GM19025 (cell line): ENCODE measurements around the gene ACTR3.
A peak's percentile ranks its signal among the peaks of the same experiment; 100 is the strongest.

ENCODE experiments used
- ATAC-seq: cut with Tn5 transposase; IDR thresholded peaks from one replicate; pipeline ENCODE4 v1.9.1; 2021; ENCODE audit warnings: mild to moderate bottlenecking, low read depth, moderate library complexity; ENCODE audit not compliant: unreplicated experiment

Gene ACTR3

DNA sequence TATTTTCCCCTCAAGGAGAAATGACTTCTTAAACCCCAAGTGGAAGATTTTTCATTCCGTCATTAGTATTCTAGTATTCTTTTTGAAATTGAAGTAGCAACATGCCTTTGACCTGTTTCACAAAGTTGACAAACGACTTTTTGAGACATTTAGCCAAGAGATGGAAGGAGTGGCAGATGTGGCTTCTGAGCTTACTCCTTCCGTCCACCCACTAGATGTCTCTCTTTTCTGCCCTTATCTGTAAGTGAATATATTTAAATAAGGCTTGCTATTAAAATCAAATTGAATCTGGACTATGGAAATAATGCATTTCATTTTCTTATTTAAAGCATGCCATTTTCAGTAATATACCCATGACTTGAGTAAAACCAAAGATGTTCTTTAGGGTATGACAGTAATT, 74.1 kb downstream of the ACTR3 start:
- no peak for ATAC-seq

DNA sequence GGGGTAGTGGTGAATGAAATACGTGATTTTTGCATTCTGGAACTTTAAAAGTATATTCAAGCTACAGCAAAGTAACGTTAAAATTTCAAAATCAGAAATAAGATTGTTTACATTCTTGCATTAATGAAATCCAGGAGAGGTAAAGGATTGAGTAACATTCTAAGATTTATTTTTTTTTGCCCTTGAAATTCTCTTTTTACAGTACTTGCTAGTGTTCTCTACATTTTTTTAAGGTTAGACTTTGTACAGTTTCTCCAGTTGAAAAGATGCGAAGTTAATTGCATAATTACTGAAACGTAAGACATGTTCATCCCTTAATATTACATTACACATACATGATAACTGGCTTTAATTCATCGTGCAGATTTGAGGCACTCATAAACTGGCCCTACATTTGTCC, 74.5 kb downstream of the ACTR3 start:
- no peak for ATAC-seq

DNA sequence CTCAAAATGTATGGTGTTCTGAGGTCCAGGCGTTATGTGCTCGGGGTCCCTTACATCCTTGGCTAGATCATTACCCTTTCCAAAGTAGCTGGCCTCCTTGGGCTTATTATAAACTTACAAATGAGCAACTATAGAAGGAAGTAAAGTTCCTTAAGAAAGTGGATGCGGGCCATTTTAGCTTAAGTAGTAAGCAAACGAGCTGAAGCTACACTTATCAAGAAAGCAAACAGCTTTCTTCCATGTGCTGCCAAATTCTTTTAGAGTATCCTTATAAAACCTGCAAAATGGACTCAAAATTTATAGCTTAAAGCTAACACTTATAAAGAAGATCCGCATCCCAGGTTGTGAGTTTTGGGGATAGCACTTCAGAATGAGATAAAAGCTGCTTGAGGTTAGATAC, 75.3 kb downstream of the ACTR3 start:
- ATAC-seq: no peak

DNA sequence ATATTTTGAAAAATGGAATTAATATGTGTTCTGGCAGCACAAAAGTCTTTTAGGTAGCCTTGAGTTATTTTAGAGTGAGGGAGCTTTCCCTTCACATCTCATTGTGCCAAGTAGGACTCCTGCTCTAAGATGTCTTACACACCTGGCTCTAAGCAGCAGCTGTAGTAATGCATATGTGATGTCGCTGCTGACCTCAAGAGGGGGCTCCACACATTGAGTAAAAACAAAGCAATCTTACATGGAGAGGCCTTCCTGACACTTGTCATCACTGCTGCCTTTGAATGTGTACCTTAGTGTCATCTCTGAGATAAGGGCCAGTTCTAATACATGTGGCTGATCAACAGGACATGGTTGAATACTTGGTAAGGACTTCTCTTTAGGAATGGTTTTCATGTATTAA, 75.8 kb downstream of the ACTR3 start:
- ATAC-seq: peak; percentile 57

DNA sequence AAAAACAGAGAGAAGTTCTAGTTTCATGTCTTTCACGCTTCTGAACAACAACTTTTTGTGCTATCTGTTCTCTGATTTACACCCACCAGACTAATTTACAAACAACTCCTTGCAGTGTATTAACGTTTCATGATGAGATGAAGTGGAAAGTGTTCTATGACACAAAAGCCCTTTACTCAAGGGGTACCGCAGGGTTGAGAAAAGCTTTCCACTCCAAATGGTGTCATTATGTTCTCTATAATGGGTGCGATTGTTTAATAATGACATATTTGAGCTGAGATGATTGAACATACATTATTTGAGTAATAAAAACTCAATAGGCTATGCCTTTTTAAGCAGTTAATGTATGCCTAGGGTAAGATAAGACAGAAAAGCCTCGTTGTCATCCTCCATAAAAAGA, 76.3 kb downstream of the ACTR3 start:
- no peak for ATAC-seq

DNA sequence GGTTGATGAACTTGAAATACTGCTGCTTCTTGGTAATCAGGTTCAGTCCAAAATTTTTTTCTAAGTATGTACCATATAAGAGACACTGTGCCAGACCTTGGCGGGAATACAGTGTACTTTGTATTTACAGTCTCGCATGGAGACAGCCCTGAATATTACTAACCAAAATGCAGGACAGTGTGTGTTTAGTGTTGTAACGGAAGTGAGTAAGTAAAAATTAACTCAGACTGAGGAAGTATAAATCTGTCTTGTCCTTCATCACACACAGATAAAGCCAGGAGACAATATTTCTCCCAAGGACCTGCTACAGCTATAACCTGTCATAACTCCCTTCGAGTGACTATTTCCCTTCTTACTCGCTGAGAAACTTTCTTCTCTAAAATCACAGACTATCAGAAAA, 76.9 kb downstream of the ACTR3 start:
- ATAC-seq: no peak

DNA sequence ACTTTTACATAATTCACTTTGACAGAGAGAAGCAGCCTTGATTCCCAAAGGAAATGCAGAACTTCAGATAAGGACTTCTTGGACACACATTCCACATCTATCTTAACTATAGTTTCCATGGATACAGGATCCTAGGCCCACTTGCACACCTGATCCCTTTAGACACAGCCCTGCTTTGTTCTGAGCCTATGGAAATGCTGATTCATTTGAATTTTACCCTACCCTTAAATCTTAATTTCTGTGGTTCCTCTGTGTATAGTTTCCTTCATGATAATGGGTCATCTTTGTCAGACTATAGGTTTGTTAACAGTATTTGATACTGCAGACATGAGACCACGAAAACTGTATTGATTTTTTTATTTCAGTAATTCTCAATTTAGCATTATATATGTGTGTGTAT, 77.4 kb downstream of the ACTR3 start:
- ATAC-seq: no peak

DNA sequence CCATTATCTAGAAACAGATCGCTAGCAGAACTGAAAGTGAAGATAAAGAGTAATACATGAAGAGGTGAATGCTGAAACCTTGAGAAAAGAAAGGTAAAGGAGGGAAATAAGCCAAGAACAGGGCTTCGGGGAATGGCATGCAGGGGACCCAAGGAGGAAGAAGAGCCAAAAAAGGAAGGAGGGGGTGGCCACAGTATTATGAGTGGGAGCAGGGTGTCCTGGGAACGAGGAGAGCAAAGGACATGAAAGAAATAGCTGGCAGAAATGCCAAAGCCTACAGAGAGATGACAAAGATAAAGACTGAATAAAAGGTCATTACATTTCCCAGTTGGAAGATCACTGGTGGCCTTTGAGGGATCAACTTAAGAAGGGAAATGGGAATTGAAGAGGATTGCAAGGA, 82.9 kb downstream of the ACTR3 start:
- ATAC-seq: no peak

DNA sequence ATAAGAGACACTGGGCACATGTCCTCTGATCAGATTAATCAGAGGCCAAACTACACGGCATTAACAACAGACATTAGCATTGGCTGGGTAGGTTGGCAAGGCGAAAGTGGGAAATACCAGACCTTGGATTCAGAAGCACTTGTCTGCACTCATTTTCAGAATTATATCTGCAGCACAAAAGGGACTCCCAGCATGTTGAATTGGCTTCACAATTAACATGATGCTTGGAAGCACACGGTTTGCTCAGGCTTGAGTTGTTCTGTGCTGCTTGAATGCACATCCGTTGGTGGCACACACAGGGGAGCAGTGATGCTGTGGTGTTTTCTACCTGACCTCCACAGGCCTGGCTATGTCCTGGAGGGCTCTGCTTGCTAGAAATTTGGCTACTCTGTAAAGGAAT, 83.9 kb downstream of the ACTR3 start:
- ATAC-seq: no peak

DNA sequence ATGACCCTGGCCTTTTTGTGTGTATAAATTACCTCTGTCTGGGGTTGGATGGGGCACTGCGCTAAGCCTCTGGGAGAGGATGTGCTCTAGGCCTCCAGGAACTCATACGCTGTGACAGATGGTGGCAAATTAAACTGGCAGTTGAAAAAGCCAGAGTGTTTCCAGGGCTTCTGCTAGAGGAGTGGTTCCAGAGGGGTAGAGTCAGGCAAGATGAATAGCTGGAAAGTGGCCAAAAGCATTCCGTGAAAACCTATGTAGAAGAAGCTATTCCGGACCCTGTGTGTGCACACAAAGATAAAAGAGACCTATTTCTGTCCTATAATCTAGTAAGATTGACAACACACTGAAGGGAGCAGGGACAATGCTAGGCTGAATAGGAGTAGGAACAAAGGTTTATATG, 84.8 kb downstream of the ACTR3 start:
- no peak for ATAC-seq

DNA sequence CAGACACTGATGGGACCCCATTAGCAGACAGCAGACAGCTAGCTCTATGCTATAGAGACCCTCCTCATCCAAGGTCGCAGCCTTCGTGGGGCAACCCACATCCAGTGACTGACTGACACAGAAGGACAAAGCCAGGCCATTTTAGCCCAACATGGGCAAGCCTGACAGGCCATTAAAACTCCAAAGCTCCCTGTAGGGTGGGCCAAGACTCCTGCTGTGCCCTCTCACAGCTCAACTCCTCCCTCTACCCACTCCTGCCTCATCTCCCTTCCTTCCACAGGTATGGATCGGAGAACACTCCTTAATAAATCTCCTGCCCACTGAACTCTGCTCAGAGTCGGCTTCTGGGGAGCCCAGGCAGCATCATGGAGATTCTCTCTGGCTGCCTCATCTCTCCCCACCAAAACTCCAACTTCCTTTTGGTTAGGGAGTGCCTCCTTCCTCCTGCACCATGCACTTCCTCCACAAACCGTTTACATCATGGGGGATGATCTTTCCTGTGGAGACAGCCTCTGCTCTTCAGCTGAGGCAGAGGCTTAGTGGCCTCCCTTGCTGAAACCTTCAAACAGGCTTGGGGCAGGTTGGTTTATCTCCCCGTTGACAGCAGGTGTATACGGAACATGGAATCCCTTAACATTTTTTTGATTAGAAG, 86.5 kb downstream of the ACTR3 start:
- no peak for ATAC-seq

DNA sequence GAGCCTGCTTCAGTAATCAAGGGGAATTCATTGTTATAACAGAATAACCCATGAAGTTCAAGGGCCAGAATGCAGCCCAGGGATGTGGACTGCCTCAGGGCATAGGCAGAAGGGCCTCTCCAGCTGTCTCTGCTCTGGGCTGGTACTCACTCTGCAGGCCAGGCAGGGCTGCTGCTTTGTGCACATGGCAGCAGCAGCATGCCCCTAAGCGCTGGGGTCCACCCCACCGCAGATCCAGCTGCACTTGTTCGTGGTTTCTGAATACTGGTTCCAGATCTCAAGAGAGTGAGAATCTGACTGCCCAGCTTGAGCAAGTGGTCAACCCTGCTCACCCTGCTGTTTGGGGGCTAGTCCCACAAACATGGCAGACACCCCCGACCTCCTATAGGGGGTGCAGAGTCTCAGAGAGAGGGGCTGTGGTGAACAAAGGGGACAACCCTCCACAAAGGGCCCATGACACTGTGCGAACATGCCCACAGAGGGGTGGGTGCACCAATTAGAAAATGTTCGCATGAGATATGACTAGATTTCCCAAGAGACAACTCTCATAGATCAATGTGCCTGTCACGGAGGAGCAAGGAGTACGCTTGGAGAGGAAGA, 87.3 kb downstream of the ACTR3 start:
- no peak for ATAC-seq

DNA sequence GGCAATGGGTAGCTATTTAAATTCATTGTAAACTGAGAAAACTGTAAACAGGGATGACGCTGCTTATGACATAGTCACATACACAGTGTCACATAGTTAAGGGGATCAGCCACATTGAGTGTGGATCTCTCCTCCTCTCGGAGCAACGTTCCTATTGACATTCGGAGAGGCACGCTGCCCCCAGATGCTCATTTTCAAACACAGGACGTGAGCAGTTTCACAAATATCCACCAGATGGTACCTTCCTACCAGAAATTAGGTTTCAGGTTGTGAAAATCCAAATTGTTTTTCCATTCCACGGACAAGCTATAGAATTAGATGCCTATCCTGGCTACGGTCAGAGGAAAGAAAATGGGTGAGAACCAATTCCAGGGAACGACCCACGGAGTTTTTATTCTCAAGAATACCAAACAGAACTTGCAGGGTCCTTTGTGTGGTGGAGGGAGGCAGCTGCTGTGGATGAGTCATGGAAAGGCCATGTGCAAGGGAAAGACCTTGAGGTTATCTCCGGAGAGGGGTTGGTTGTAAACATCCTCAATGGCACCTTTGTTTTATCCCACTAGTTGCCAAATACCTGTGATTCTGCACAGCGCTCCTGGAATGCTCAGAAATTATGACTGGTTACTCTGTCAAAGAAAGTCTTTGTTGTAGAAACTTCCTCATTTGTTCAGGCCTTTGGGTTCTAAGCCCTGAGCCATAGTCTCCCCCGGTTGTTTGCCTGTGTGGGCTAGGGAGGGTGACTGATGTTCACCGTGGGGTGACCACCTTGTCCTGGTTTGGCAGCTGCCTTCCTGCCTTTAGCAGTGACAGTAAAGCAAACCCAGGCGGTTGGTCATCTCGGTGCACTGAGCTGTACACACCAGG, 88.0 kb downstream of the ACTR3 start:
- no peak for ATAC-seq

DNA sequence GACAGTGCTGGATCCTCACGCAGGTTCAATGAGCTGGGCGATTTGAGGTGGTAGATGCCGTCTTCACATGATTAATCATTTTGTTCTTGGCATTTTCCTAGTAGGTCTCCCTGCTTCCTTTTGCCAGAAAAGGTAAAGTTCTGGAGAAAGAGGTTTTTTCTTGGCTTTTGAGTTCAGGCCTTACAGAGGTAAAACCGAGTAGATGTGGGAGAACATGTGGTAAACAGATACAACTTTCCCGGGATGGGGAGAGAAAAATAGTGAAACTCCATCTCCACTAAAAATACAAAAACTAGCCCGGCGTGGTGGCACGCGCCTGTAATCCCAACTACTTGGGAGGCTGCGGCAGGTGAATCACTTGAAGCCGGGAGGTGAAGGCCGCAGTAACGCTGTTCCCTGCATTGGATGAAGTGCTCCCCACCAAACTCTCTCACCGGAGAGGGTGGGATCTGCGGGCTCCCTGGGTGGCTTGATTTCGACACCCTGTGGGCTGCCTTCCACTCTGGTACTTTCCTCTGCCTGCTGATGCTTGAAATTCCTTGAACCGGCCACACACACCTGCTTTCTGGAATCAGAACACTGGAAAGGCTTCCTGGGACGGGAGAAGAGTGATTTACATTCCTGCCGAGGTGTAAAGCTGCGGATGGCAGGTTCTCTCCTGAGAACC, 88.8 kb downstream of the ACTR3 start:
- no peak for ATAC-seq

DNA sequence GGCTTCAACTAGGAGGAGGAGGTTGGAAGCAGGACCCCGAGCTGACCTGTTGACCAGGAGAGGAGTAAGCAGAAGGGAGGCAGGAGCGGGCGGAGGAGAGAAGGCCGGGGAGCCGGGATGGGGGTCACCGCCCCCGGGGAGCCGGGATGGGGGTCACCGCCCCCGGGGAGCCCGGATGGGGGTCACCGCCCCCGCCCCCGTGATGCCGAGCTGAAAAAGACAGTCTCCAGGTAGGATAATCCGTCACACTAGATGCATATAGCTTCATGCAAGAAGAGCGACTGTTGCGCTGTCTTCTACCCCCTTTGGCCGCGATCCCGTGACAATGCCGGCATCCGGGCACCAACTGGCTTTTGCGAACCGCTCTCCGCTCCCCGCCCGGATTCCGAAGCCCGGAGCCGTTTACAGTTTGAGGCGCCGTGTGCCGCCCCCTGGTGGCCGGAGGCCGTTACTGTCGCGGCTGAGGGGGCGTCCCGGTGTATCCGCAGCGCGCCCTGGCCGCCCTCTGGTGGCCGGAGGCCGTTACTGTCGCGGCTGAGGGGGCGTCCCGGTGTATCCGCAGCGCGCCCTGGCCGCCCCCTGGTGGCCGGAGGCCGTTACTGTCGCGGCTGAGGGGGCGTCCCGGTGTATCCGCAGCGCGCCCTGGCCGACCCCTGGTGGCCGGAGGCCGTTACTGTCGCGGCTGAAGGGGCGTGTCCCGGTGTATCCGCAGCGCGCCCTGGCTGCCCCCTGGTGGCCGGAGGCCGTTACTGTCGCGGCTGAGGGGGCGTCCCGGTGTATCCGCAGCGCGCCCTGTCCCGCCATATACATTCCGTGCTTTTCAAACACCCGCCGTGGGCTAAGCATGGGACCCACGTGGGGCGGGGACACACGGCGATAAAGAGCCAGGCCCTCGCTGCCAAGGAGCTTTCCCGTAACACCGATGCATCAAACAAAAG, 89.6 kb downstream of the ACTR3 start:
- no peak for ATAC-seq

DNA sequence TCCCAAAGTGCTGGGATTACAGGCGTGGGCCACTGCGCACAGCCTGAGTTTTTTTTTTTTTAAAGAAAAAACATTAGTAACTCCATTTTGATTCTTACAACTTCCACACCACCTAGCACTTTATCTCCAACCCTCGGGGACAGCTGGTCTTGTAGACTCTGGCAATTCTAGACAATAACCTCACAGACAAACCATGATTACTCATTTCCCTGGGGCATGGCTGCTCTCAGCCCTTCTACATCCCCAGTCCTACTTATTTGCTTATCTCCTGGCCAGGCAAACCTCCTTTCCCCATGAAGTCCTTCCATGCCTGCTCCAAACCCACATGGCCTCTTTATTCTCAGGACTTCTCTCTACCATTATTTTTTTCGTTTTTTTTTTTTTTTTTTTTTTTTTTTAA, 91.1 kb downstream of the ACTR3 start:
- ATAC-seq: no peak

DNA sequence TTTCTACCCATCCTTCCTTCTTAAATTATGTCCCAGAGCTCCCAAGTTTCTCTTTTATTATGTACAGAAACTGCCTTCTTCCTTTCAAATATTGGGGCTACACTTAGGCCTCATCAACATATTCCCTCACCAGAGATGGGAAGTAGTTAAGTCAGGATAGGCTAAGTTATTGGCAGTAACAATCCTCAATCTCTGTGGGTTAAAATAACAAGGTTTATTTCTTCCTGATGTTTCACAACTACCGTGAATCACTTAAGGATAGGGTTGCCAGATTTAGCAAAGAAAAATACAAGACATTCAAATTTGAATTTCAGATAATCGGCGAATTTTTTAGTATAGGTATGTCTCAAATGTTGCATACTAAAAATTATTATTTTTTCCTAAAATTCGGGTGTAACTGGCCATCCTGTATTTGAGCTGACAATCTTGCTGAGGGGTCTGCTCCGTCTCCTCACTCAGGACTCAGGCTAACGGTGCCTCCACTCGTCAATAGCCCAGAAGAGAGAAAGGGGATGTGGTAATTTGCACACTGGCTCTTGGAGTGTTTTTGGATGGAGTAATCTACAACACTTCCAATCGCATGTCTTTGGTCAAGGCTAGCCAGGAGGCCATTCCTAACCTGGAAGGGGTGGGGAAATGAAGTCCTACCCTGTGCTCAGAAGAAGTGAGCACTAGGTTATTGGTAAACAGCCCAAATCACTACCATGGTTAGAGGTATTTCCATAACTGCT, 91.7 kb downstream of the ACTR3 start:
- no peak for ATAC-seq

DNA sequence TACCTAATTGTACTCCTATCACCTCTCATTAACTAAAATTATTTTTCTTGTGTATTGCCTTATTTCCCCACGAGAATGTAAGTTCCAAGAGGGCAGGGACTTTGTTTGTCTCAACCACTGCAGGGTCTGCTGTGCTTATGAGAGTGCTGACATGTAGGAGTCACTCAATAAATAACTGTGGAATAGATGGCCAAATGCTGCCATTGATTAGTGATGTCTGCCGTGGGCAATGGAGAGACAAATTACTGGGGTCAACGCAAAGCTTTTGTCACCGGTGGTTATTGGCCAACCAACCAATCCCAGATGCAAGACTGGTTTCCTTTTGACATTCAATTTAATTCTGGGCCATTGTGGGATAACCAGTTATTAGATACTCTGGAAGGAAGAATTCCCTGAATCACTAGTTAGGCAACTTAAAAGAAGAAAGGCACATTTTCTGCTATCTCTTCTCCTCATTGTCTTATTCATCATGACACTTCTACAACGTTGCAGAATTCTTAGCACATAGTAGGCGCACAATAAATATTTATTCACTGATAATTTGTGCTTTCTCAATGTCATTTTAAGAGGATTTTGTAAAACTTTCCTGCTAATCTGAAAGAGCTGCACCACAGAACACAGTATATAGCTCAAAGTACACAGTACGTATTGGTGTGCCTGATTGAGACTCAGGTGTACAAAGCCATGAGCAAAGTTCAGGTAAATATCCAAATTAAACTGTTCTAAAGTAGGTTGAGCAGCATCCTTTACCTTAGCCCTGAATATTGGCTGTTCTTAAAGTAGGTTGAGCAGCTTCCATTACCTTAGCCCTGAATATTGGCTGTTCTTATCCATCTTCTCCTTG, 95.9 kb downstream of the ACTR3 start:
- no peak for ATAC-seq
